ENCODE results near the gene SRSF8.

DNA sequence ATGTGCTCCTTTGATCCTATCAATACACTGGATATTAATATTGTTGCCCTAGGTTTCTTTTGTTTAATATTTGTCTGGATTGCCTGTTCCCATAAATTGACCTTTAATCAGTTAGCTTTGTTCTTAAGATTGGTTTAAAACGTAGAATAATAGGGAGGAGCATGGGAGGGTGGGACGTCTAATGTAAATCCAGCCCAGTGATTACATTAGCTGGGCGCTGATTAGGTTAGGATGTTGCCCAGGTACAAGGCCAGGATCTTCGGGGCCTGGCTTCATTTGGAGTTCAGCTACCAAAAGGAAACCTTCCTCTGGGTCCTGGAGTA is at the start of gene SRSF8:
- no peak for TF ChIP-seq DNMT1 (IDR thresholded peaks at IDR 0.05)
- TF ChIP-seq POLR2A (conservative IDR thresholded peaks at IDR 0.05): no peak
- TF ChIP-seq RCOR1 (IDR thresholded peaks at IDR 0.05; ENCODE audit: borderline replicate concordance in 1 of 2, low read depth in 2 of 2, low read length in 2 of 2): no peak
- no peak for TF ChIP-seq NFYB (IDR thresholded peaks at IDR 0.05; ENCODE audit: extremely low read depth, insufficient read length)
- TF ChIP-seq BRCA1 (IDR thresholded peaks at IDR 0.05): no peak
- no peak for TF ChIP-seq BRCA1 (CRISPR knock-in tag; IDR thresholded peaks at IDR 0.05)
- TF ChIP-seq, protein P1, sequence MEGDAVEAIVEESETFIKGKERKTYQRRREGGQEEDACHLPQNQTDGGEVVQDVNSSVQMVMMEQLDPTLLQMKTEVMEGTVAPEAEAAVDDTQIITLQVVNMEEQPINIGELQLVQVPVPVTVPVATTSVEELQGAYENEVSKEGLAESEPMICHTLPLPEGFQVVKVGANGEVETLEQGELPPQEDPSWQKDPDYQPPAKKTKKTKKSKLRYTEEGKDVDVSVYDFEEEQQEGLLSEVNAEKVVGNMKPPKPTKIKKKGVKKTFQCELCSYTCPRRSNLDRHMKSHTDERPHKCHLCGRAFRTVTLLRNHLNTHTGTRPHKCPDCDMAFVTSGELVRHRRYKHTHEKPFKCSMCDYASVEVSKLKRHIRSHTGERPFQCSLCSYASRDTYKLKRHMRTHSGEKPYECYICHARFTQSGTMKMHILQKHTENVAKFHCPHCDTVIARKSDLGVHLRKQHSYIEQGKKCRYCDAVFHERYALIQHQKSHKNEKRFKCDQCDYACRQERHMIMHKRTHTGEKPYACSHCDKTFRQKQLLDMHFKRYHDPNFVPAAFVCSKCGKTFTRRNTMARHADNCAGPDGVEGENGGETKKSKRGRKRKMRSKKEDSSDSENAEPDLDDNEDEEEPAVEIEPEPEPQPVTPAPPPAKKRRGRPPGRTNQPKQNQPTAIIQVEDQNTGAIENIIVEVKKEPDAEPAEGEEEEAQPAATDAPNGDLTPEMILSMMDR (IDR thresholded peaks at IDR 0.05 in 2 of 3, conservative IDR thresholded peaks at IDR 0.05 in 1 of 3; ENCODE audit: insufficient read depth in 2 of 3, low read depth in 1 of 3, low read length in 3 of 3): no peak
- TF ChIP-seq, protein P2, sequence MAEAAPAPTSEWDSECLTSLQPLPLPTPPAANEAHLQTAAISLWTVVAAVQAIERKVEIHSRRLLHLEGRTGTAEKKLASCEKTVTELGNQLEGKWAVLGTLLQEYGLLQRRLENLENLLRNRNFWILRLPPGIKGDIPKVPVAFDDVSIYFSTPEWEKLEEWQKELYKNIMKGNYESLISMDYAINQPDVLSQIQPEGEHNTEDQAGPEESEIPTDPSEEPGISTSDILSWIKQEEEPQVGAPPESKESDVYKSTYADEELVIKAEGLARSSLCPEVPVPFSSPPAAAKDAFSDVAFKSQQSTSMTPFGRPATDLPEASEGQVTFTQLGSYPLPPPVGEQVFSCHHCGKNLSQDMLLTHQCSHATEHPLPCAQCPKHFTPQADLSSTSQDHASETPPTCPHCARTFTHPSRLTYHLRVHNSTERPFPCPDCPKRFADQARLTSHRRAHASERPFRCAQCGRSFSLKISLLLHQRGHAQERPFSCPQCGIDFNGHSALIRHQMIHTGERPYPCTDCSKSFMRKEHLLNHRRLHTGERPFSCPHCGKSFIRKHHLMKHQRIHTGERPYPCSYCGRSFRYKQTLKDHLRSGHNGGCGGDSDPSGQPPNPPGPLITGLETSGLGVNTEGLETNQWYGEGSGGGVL (CRISPR knock-in tag; IDR thresholded peaks at IDR 0.05): no peak
- no peak for TF ChIP-seq POLR2AphosphoS5 (IDR thresholded peaks at IDR 0.05; ENCODE audit: control insufficient read depth, insufficient read depth, low read depth, low read length)
- no peak for TF ChIP-seq NCOA6 (IDR thresholded peaks at IDR 0.05)
- TF ChIP-seq ATF7 (IDR thresholded peaks at IDR 0.05): no peak
- no peak for TF ChIP-seq ZNF384 (IDR thresholded peaks at IDR 0.05; ENCODE audit: low read depth, low read length)
- TF ChIP-seq RBBP5 (IDR thresholded peaks at IDR 0.05; ENCODE audit: borderline replicate concordance, insufficient read depth, low read length, poor library complexity, severe bottlenecking): no peak
- no peak for TF ChIP-seq ZNF224 (CRISPR knock-in tag; IDR thresholded peaks at IDR 0.05)
- TF ChIP-seq E4F1 (CRISPR knock-in tag; IDR thresholded peaks at IDR 0.05; ENCODE audit: borderline replicate concordance): no peak
